ENCODE measurements around the gene C2orf81. TPM values are rescaled to one million over a fixed set of nuclear protein-coding genes. Genes with fewer than 3 reads are reported as not detected.

C2orf81 gene
- total and polyA plus RNA-seq, 10 of the 15 experiments (the other 5 are each of a cell fraction or from before 2014, with no cell fraction given), result 0.10 to 9.8 (median 2.7) TPM

DNA sequence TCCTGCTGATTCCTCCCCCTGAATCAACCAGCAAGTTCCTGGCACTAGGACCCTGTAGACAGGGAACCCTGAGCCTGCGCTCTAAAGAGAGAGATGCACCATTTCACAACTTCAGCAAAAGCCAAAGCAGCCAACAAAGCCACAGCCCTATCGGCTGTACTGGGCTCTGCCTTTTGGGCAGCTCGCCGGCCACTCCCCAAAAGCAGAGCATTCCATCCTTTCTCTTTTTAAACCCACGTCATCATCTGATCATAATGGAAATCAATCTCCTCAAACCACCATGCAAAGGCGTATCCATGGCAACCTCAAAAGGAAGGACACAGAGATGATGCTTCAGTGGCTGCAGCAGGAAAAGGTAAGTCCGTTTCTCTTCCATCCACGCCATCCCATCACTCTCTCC, 36.0 kb downstream of the C2orf81 start:
- in situ Hi-C loops (cut with MboI), result no loop called here
- CTCF ChIA-PET, result interaction anchor here (1.5 kb wide), 1 partner anchor 50 kb away, joined by 5 read pairs; no protein-coding TSS in a partner anchor
- BruUV-seq (replicated peaks), result no TSS peak

More for the DNA sequence above, 36.0 kb downstream of the C2orf81 start:
- intact Hi-C loops (cut with micrococcal nuclease; ENCODE audit: unreplicated experiment), result no loop called here
- Histone ChIP-seq H3K9me3 (replicated peaks; ENCODE audit: control insufficient read depth, insufficient read depth, low read length) (no peaks in the 10 kb centered on the region), H3K79me2 (ENCODE audit: control insufficient read depth, insufficient read depth, low read length) (peaks cover 19% of the 10 kb centered on the region), H4K20me1 (ENCODE audit: control insufficient read depth, insufficient read depth) (peaks cover 3% of the 10 kb centered on the region; the same call in 1 of the 2 replicates), H3K27ac (ENCODE audit: control insufficient read depth, insufficient read depth) (no peak overlapping the region), H2AFZ (ENCODE audit: control insufficient read depth, low read depth, low read length) (no peak overlapping the region), H3K9ac (ENCODE audit: control insufficient read depth, insufficient read depth, low read length) (no peak overlapping the region), H3K4me3 (no peak overlapping the region), H3K36me3 (ENCODE audit: control insufficient read depth in 2 of 2, insufficient read depth in 2 of 2, low read length in 1 of 2) (no peaks in the 10 kb centered on the region; a peak in 1 of 4 replicates), H3K4me1 (ENCODE audit: control insufficient read depth, insufficient read depth, low read length) (no peaks in the 10 kb centered on the region), H3K4me2 (ENCODE audit: control insufficient read depth, insufficient read depth) (no peak overlapping the region), H3K27me3 (replicated peaks in 1 of 2; ENCODE audit: control insufficient read depth in 2 of 2, insufficient read depth in 2 of 2, low read length in 1 of 2) (no peaks in the 10 kb centered on the region)
- ChIA-PET RAD21 (ENCODE audit: unreplicated experiment) (no interaction called here), POLR2A (no interaction called here), SMC1A (ENCODE audit: uncharacterized antibody, unreplicated experiment) (no interaction called here)
- FAIRE-seq, result no peak
- 92% methylated on average over 8 of the region's 8 CpGs for WGBS (ENCODE audit: insufficient coverage, insufficient replicate concordance, low lambda C conversion rate, missing lambda C conversion rate)
- DNase-seq (ENCODE audit: low read depth, low spot score), result no peak
- no peak for ATAC-seq
- TF ChIP-seq POU2F2 (IDR thresholded peaks at IDR 0.05; ENCODE audit: borderline replicate concordance, low read depth, low read length), result no peak
- TF ChIP-seq, protein P1, sequence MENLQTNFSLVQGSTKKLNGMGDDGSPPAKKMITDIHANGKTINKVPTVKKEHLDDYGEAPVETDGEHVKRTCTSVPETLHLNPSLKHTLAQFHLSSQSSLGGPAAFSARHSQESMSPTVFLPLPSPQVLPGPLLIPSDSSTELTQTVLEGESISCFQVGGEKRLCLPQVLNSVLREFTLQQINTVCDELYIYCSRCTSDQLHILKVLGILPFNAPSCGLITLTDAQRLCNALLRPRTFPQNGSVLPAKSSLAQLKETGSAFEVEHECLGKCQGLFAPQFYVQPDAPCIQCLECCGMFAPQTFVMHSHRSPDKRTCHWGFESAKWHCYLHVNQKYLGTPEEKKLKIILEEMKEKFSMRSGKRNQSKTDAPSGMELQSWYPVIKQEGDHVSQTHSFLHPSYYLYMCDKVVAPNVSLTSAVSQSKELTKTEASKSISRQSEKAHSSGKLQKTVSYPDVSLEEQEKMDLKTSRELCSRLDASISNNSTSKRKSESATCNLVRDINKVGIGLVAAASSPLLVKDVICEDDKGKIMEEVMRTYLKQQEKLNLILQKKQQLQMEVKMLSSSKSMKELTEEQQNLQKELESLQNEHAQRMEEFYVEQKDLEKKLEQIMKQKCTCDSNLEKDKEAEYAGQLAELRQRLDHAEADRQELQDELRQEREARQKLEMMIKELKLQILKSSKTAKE (IDR thresholded peaks at IDR 0.05; ENCODE audit: low read depth, poor library complexity, severe bottlenecking), result no peak
- TF ChIP-seq POLR2A (IDR thresholded peaks at IDR 0.05; ENCODE audit: low read depth, low read length), result no peak
- no peak for TF ChIP-seq MYB (IDR thresholded peaks at IDR 0.05; ENCODE audit: borderline replicate concordance, low read depth, low read length)
- TF ChIP-seq ASH2L (IDR thresholded peaks at IDR 0.05; ENCODE audit: borderline replicate concordance, low read depth), result no peak
- TF ChIP-seq, protein P2, sequence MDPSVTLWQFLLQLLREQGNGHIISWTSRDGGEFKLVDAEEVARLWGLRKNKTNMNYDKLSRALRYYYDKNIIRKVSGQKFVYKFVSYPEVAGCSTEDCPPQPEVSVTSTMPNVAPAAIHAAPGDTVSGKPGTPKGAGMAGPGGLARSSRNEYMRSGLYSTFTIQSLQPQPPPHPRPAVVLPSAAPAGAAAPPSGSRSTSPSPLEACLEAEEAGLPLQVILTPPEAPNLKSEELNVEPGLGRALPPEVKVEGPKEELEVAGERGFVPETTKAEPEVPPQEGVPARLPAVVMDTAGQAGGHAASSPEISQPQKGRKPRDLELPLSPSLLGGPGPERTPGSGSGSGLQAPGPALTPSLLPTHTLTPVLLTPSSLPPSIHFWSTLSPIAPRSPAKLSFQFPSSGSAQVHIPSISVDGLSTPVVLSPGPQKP (IDR thresholded peaks at IDR 0.05; ENCODE audit: low read depth, low read length), result no peak
- TF ChIP-seq FOXM1 (IDR thresholded peaks at IDR 0.05; ENCODE audit: low read depth, low read length), result no peak
- TF ChIP-seq, protein P3, sequence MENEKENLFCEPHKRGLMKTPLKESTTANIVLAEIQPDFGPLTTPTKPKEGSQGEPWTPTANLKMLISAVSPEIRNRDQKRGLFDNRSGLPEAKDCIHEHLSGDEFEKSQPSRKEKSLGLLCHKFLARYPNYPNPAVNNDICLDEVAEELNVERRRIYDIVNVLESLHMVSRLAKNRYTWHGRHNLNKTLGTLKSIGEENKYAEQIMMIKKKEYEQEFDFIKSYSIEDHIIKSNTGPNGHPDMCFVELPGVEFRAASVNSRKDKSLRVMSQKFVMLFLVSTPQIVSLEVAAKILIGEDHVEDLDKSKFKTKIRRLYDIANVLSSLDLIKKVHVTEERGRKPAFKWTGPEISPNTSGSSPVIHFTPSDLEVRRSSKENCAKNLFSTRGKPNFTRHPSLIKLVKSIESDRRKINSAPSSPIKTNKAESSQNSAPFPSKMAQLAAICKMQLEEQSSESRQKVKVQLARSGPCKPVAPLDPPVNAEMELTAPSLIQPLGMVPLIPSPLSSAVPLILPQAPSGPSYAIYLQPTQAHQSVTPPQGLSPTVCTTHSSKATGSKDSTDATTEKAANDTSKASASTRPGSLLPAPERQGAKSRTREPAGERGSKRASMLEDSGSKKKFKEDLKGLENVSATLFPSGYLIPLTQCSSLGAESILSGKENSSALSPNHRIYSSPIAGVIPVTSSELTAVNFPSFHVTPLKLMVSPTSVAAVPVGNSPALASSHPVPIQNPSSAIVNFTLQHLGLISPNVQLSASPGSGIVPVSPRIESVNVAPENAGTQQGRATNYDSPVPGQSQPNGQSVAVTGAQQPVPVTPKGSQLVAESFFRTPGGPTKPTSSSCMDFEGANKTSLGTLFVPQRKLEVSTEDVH (IDR thresholded peaks at IDR 0.05; ENCODE audit: low read depth, partially characterized antibody), result no peak
- no peak for TF ChIP-seq CHD2 (IDR thresholded peaks at IDR 0.05; ENCODE audit: borderline replicate concordance, low read depth, low read length)
- no peak for TF ChIP-seq SUZ12 (IDR thresholded peaks at IDR 0.05; ENCODE audit: unreplicated experiment)
- no peak for TF ChIP-seq JUNB (IDR thresholded peaks at IDR 0.05)
- TF ChIP-seq GABPA (IDR thresholded peaks at IDR 0.05; ENCODE audit: low read depth), result no peak
- TF ChIP-seq PAX8 (IDR thresholded peaks at IDR 0.05), result no peak
- no peak for TF ChIP-seq RCOR1 (conservative IDR thresholded peaks at IDR 0.05; ENCODE audit: low read depth, low read length)
